HG02981 (cell line): ENCODE data around the gene ATP2B2.
"Not testable (repeated sequence)": the region's sequence is repeated elsewhere in the genome, so short reads cannot be mapped to it uniquely, and the experiment has no call there.

ENCODE experiments used
- ATAC-seq: cut with Tn5 transposase; IDR thresholded peaks from one replicate; pipeline ENCODE4 v1.9.1; 2021; ENCODE audit warnings: mild to moderate bottlenecking, moderate library complexity; ENCODE audit not compliant: unreplicated experiment

ATP2B2 gene

GRCh38 chr3:10505050-10505790, at the start of gene ATP2B2:
TSS of gene ATP2B2 (minus strand) at chr3:10505586. CDS start at chr3:10449543, 56,043 bp downstream.
- ATAC-seq, result no peak

GRCh38 chr3:10554746-10555145, 49.4 kb upstream of the ATP2B2 start:
- ATAC-seq, result no peak

DNA sequence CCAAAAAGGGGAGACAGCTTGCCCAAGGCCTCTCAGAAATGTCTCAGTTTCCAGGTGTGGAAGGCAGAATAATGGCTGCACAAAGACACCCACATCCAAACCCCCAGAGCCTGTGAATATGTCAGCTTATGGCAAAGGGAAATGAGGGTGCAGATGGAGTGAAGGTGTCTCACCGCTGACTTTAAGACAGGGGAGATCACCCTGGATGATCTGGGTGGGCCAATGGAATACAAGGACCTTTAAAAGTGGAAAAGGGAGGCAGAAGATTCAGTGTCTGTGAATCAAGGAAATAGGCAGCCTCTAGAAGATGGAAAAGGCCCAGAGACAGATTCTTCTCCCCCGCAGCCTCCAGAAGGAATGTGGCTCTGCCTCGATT, 48.8 kb upstream of the ATP2B2 start:
- ATAC-seq, result no peak

GRCh38 chr3:10553591-10554235, 48.3 kb upstream of the ATP2B2 start:
- ATAC-seq, result no peak

- peak; percentile 15 for ATAC-seq
These were observed 47.2 kb upstream of the ATP2B2 start for GRCh38 chr3:10552631-10552943.

GRCh38 chr3:10551821-10552630, 46.6 kb upstream of the ATP2B2 start:
- ATAC-seq, result peak; percentile 46

GRCh38 chr3:10551139-10551538, 45.8 kb upstream of the ATP2B2 start:
- ATAC-seq, result no peak

DNA sequence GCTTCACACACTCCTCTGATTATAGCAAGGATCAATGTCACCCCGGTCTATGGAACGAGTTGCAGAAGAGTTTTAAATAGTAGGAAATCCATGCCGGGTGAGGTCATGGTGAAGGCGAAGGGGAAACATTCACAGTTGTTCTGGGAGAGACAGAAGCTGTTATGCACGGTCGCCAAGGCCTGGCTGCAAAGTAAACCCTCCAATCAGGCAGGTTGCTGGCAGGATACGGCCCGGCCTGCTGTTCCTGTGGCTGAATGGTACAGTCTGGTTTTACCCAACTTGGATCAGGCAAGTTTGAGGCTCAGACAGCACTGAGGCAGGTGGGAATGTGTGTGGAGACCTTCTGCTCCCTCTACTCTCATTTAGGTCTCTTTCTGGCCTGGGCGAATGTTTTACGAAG, 45.3 kb upstream of the ATP2B2 start:
- no peak for ATAC-seq

DNA sequence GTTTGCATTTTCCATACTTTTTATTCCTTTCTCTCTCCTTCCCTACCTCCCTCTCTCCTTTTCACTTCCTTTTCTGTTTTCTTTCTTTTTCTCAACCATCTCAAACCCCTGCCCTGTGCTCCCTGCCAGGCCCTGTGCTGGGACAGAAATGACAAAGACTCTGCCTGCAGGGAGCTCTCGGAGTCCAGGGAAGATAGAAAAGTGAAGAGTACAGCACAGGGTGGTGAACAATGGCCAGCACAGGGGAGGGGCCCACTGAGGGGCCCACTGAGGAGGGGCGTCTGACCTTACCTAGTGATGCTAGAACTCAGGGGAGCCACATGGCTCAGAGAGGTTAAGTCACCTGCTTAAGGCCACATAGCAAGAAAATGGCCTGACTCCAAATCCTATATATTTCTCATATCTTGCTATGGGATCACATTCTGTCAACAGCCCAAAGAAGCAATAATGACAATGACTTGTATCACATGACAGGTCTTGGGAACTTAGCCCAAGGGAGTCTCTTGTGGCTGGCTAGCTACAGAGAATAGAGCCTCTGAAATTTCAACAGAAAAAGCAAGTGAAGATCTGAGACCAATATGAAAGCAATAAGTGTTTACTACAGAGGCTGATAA, 44.3 kb upstream of the ATP2B2 start:
- ATAC-seq, result no peak

GRCh38 chr3:10548992-10549391, 43.6 kb upstream of the ATP2B2 start:
- no peak for ATAC-seq

- no peak for ATAC-seq
These were observed 42.7 kb upstream of the ATP2B2 start for GRCh38 chr3:10547841-10548783.

- ATAC-seq, result no peak
These were observed 42.0 kb upstream of the ATP2B2 start for GRCh38 chr3:10547413-10547812.

- ATAC-seq, result no peak
These were observed 41.5 kb upstream of the ATP2B2 start for GRCh38 chr3:10546820-10547263.

- no peak for ATAC-seq
These were observed 40.8 kb upstream of the ATP2B2 start for GRCh38 chr3:10546181-10546624.

- ATAC-seq, result no peak
These were observed 37.1 kb upstream of the ATP2B2 start for GRCh38 chr3:10542518-10542917.

- not testable (repeated sequence) for ATAC-seq
These were observed 35.0 kb upstream of the ATP2B2 start for GRCh38 chr3:10540347-10540746.

- ATAC-seq, result no peak
These were observed 28.7 kb upstream of the ATP2B2 start for GRCh38 chr3:10534066-10534465.

- no peak for ATAC-seq
These were observed 28.3 kb upstream of the ATP2B2 start for GRCh38 chr3:10533737-10534023.

DNA sequence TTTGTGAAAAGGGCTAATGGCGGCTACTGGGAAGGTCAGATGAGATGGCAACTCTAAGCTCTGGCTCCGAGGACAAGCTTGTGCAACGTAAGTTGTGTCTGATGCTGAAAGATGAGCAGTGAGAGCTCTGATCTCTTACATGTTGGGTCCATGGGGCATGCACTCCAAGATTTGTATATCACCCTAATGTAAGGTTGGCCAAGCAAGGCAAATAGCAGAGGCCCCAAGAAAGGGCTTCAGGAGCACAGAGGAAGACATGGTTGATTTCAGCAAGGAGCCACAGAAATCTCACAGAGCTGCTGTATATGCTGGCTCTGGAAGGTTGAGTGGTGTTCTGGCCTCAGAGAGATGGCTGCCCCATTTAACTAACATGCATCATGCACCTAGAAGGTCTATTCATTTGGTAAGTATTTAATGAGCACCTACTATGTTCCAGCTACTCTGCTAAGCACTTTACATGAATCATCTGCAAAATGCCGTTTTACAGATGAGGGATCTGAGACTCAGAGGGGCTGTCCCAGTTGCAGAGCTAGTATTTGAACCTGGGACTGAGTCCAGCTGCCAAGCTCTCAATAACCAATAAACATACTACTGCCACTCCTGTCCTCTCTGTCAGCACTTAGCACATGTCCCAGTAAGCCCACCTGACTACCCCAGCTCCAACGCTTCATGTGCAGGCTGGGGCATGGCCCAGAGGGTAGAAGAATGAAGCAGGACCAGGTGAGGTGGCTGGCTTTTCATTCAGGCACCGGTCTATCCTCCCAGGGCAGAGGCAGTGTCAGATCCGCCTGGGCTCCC, 27.8 kb upstream of the ATP2B2 start:
- no peak for ATAC-seq

GRCh38 chr3:10531031-10531430, 25.6 kb upstream of the ATP2B2 start:
- no peak for ATAC-seq
